GM21447 (cell line): ENCODE measurements around the gene AADACL4.
"Not testable (repeated sequence)": the region's sequence is repeated elsewhere in the genome, so short reads cannot be mapped to it uniquely, and the experiment has no call there.

ENCODE experiments used
- ATAC-seq: cut with Tn5 transposase; IDR thresholded peaks from one replicate; pipeline ENCODE4 v1.9.1; 2021; ENCODE audit not compliant: unreplicated experiment

Gene AADACL4

DNA sequence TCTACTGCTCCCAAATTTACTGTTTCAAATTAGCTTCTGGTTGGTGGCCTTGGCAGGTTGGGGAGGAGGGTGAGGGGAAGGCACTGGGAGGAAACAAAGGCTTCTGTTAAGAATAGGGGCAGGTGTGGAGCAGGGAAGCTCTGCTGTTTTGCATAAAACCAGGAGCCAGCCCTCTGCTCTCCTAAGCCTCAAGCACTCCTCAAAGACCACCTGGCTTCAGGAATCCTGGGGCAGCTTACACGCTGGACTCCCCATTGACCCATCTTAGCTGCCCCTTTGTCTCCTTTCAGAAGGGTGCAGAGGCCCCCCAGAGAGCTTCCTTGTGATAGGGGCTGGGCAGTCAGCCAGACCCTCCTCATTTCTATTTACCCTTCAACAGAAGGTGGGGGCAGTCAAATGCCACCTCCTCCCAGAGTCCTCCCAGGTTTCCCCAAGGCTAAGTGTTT lies 14.4 kb upstream of the AADACL4 start:
- ATAC-seq = no peak

DNA sequence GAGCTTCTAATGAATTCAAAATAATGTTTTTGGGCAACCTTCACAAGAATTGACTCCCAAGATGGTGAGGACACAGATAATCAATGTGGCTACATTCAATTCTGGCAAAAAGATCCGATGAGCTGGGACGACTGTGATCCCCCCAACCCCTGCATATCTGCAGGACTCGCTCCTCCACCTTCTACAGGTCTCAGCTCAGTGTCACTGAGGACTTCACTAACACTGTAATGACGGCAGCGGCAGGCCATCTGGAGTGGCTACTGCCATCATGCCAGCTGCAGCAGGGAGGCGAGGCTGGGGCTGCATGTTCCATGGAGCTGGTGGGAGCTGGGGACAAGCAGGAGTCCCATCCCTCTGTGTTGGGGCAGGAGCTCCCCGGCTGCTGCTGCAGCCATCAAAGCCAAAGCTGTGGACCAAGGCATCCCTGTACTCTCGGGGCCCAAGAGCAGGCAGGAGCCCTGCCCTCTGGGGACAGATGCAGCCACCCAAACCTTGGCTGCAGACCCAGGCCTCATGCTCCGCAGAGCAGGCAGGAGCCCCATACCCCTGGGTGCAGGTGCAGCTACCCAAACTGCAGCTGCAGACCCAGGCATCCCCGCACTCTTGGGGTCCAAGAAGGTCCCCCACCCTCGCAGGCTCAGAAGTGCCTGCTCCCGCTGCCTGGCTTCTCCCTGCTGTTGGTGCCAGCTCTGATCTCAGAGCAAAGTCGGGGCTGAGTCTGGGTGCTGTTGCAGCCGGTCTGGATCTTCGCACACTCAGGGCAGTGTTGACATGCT lies 13.7 kb upstream of the AADACL4 start:
- no peak for ATAC-seq

DNA sequence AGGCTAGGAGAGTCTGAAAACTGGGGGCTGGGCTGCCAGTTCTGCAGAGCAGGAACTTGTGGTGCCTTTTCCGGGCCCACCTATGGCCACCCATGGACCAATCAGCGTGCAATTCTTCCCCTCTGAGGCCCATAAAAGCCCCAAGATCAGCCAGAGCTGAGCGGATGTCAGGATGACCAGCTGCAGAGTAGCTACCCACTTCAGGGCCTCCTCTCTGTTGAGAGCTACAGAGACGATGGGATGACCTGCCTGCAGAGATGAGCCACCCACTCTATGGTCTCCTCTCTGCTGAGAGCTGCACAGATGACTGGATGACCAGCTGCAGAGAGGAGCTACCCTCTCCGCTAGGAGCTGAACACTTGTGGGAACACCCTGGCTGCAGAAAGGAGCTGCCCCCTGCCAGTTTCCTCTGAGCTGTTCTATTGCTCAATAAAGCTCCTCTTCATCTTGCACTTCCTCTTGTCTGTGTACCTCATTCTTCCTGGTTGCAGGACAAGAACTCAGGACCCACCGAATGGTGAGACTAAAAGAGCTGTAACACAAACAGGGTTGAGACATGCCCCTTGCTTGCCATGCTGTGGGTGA lies 12.8 kb upstream of the AADACL4 start:
- no peak for ATAC-seq

DNA sequence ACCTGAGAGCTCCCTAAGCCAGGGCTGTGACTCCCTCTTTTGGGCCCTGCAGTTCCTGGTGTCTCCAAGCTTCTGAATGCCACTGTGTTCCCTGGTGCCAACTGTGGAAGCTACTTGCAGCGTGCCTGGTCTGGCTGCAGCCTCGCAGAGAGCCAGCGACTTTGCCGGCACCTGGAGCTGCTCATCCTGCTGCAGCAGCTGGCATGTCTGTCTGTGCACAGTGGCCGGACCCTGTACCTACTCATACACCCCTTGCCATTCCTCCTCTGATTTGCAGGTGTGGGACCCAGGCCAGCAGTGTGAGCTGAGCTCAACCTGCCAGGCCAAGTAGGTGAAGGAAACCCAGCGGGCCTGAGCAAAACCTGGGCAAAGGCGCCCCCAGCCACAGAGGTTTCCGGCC lies 12.3 kb upstream of the AADACL4 start:
- no peak for ATAC-seq

DNA sequence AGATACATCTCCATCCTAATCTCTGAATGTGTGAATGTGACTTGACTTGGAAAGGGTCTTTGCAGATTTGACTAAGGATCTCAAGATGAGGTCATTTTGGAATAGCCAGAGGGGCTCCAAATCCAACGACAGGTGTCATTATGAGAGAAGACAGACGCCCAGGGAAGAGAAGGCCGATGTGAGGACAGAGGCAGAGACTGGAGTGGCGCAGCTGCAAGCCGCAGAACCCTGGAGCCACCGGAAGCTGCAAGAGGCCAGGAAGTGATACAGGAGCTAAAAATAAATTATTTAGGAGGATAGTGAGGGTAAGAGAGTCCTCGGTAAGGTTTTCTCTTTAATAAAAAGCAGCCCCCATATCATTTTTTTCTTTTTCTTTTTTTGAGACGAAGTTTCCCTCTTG lies 9.7 kb upstream of the AADACL4 start:
- ATAC-seq = no peak

DNA sequence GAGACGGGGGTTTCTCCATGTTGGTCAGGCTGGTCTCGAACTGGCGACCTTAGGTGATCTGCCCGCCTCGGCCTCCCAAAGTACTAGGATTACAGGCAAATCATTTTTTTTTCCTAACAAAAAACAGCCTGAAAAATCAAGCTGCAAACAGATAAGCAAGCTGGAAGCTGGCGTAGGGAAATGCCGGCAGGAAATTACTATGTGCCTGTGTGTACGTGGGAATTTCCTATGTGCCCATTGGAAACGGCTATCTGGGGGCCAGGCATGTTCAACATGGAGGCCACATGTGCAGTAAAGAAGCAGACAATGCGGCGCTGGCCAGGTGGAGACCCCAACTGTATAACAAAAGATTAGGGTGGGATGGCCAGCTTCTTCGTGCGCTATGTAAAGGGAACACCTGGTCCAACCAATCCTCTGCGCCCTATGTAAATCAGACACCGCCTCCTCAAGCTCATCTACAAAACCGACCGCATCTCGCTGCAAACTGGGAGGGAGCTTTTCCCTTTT lies 9.1 kb upstream of the AADACL4 start:
- ATAC-seq = no peak

GRCh38 chr1:12636098-12636950 lies 7.6 kb upstream of the AADACL4 start:
- ATAC-seq = no peak

DNA sequence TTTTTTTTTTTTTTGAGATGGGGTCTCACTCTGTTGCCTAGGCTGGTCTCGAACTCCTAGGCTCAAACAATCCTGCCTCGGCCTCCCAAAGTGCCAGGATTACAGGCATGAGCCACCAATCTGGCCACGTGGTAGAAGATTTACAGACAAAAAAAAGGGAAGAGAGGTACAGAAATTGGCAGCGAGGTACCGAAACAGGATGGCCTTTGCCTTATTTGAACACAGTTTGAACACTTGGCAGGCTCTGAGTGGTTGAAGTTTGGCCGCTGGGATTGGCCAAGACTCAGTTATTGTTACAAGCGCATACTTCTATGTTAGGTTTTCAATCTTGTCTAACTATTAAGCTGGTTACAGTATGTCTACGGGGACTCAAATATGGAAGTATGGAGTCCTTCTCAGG lies 6.2 kb upstream of the AADACL4 start:
- ATAC-seq = no peak

DNA sequence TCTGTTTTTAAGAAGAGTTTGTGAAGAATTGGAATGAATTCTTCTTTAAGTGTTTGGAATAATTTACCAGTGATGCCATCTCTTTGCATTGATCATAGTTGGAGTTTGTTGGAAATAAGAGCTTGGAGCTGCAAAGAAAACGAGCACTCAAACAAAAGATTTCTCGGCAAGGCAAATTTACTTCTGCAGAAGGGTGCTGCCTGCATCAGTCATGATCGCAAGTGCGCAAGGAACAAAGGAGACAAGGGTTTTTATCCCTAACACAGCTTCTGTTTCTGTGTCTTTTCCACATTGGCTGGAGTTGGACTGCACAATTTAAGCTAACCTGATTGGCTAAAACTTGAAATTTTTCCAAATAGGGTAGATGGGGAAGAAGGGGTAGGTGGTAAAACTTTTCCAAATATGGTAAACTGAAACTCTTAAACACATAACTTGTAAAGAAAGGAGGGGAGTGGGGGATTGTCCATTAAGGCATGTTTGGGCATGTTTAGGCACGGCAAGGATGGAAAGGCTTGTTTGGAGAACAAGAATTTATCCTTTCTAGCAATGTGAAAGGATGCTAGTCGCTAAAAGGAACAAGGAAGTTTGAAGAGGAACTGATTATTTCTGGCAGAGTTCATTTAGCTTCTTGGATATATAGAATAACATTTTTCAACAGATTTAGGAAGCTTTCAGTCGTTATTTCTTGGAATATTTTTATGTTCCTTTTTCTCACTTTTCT lies 3.5 kb upstream of the AADACL4 start:
- no peak for ATAC-seq

DNA sequence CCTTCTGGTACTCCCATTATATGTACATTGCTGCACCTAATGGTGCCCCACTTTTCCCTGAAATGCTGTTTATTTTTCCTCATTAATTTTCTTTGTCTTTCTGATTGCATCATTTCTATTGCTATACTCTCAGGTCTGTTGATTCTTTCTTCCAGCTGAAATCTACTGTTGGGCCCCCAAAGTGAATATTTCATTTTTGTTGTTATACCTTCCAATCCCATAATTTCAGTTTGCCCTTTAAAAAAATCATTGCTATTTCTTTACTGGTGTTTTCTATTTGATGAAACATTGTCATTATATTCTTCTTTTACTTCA lies 3.0 kb upstream of the AADACL4 start:
- ATAC-seq = no peak

- ATAC-seq = no peak
These were observed 806 bp upstream of the AADACL4 start for GRCh38 chr1:12643079-12643478.

- ATAC-seq = no peak
These were observed 352 bp downstream of the AADACL4 start for GRCh38 chr1:12644237-12644636.

DNA sequence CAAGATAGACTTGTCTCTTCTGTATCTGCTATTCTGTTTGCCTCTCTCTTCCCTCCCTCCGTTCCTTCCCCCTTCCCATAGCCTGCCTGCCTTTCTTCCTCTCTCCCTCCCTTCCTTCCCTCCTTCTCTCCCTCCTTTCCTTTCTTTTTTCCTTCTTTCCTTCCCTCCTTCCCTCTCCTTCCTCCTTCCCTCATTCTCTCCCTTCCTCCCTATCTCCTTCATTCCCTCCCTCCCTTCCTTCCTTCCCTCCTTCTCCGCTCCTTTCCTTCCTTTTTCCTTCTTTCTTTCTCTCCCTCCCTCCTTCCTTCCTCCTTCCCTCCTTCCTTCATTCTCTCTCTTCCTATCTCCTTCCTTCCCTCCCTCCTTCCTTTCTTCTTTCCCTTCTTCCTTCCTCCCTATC lies 944 bp downstream of the AADACL4 start:
- no peak for ATAC-seq

DNA sequence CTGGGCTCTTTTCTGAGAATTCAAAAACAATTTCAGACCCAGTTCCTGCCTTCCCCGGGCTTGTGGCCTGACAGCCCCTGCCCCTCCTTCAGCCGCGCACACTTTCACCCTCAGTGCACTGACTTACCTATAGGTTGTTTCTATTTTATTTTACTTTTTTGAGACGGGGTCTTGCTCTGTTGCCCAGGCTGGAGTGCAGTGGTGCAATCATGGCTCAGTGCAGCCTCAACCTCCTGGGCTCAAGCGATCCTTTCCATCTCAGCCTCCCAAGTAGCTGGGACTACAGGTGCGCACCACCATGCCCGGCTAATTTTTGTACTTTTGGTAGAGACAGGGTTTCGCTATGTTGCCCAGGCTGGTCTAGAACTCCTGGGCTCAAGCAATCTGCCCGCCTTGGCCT lies 1.5 kb downstream of the AADACL4 start:
- ATAC-seq = not testable (repeated sequence)

GRCh38 chr1:12648741-12649140 lies 4.9 kb downstream of the AADACL4 start:
- no peak for ATAC-seq

- ATAC-seq = no peak
These were observed 6.1 kb downstream of the AADACL4 start for GRCh38 chr1:12649971-12650421.

- ATAC-seq = no peak
These were observed 10.2 kb downstream of the AADACL4 start for GRCh38 chr1:12654004-12654567.

DNA sequence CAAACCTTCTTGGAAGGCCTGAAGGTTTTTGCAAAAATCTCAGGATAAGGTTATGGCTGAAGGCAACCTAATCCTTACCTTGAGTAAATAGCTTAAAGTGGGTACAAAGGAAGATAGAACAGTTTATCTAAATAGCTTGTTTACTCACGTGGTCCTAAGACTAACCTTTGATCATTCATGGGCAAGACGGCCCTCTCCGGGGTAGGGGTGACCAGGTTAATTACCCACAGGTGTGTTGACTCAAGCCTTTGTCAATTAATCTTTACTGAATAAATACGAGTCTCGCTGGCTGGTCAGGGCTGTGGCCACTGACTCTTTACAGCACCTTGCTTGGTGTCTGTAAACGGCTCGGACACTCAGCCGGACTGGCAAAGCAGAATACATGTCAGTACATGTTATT lies 10.8 kb downstream of the AADACL4 start:
- ATAC-seq = no peak

DNA sequence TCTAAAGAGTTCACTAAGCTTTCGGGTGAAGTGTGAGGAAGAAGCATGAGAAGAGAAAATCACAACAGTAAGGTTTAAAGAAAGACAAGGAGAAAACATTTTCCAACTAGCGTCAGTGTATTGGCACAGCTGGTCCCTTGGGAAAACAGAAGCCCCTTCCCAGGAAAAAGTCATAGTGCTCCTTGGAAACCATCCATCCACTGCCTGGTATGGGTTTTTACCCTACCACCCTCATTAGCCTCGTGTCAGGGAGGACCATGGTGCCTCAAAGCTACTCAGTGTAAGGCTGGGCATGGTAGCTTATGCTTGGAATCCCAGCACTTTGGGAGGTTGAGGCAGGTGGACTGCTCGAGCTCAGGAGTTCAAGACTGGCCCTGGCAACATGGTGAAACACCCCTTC lies 12.7 kb downstream of the AADACL4 start:
- no peak for ATAC-seq

GRCh38 chr1:12657060-12657884 lies 13.4 kb downstream of the AADACL4 start:
- no peak for ATAC-seq
